Choroid plexus epithelial cell (primary cell): ENCODE results near the gene COG2.

Source experiments
- DNase-seq: peaks from one replicate; pipeline ENCODE4 v3.0.0-alpha.2; 2010; ENCODE audit warnings: low read depth
- H3K4me3 ChIP-seq: 2 replicates; pipeline ENCODE4 v1.5.1; 2011; ENCODE audit warnings: low read depth, mild to moderate bottlenecking, control low read depth, low read length, moderate library complexity
- CTCF ChIP-seq: conservative IDR thresholded peaks from 2 replicates; pipeline ENCODE4 v1.5.1; 2011; ENCODE audit warnings: low read depth, mild to moderate bottlenecking, control low read depth, inconsistent platforms, low read length, moderate library complexity

COG2 gene

GRCh38 chr1:230728710-230729392 is 86.6 kb downstream of the COG2 start:
- DNase-seq, result no peak
- H3K4me3 ChIP-seq, result no peak overlapping the region
- no peak for TF ChIP-seq CTCF

- H3K4me3 ChIP-seq, result no peak overlapping the region
- TF ChIP-seq CTCF, result no peak
- DNase-seq, result no peak
Measured at GRCh38 chr1:230730977-230731376, 88.7 kb downstream of the COG2 start.

- TF ChIP-seq CTCF, result no peak
- H3K4me3 ChIP-seq, result no peak overlapping the region
- no peak for DNase-seq
Measured at GRCh38 chr1:230735447-230735846, 93.2 kb downstream of the COG2 start.

- no peak overlapping the region for H3K4me3 ChIP-seq
- TF ChIP-seq CTCF, result no peak
- no peak for DNase-seq
Measured at GRCh38 chr1:230737622-230738262, 95.5 kb downstream of the COG2 start.

GRCh38 chr1:230739564-230740290 is 97.4 kb downstream of the COG2 start:
- H3K4me3 ChIP-seq, result no peak overlapping the region
- TF ChIP-seq CTCF, result no peak
- DNase-seq, result no peak
